Uterus (tissue), 2 donors: ENCODE data around the gene KIAA0825.

ENCODE experiments used
- POLR2A ChIP-seq, 2 donors: fragments of 450-650 bp; IDR thresholded peaks; one replicate each; pipeline ENCODE4 v1.6.1; 2016; ENCODE audit warnings: antibody characterized with exemption in 2 of 2, mild to moderate bottlenecking in 1 of 2, moderate library complexity in 1 of 2
- TF ChIP-seq, protein P1 (sequence below), 4 experiments: fragments of 200-600 bp in 2 of 4; fragments of 450-650 bp in 2 of 4; sonication (generic) in 2 of 4; IDR thresholded peaks; one replicate each; pipeline ENCODE4 v1.5.1; 2016 to 2019; ENCODE audit warnings: antibody characterized with exemption in 4 of 4, mild to moderate bottlenecking in 2 of 4, moderate library complexity in 1 of 4

DNA sequence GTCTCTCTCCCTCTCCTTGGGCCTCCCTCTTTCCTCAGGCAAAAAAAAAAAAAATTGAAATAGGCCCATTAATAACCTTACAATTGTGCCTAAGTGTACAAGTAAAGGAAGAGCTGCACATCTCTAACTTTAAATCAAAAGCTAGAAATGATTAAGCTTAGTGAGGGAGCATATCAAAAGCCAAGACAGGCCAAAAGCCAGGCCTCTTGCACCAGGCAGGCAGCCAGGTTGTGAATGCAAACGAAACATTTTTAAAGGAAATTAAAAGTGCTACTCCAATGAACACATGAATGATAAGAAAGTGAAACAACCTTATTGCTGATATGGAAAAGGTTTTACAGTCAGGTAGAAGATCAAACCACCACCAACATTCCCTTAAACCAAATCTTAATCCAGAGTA lies 383.4 kb downstream of the KIAA0825 start:
- TF ChIP-seq, protein P1, sequence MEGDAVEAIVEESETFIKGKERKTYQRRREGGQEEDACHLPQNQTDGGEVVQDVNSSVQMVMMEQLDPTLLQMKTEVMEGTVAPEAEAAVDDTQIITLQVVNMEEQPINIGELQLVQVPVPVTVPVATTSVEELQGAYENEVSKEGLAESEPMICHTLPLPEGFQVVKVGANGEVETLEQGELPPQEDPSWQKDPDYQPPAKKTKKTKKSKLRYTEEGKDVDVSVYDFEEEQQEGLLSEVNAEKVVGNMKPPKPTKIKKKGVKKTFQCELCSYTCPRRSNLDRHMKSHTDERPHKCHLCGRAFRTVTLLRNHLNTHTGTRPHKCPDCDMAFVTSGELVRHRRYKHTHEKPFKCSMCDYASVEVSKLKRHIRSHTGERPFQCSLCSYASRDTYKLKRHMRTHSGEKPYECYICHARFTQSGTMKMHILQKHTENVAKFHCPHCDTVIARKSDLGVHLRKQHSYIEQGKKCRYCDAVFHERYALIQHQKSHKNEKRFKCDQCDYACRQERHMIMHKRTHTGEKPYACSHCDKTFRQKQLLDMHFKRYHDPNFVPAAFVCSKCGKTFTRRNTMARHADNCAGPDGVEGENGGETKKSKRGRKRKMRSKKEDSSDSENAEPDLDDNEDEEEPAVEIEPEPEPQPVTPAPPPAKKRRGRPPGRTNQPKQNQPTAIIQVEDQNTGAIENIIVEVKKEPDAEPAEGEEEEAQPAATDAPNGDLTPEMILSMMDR (IDR thresholded peaks at IDR 0.05): no peak
- no peak for TF ChIP-seq POLR2A (IDR thresholded peaks at IDR 0.05)
